ENCODE data around the gene PORCN.

DNA sequence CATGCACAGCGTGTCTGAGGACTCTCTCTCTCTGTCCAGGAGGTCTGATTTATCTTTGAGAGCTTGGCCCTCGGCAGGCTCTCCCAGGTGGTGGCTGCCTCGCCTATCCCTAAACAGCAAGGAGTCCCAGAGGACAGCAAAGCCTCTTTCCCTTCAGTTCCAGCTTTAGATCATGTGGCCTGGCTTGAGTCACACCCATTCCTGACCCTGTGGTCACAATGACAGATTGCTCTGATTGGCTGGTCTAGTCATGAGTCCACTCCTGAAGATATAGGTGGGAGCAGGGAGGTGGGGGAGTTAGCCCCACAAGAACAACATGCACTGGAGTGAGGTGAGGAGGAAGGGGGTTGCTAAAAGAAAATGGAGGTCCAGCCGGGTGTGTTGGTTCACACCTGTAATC is 12.1 kb upstream of the PORCN start:
- TF ChIP-seq, protein P1, sequence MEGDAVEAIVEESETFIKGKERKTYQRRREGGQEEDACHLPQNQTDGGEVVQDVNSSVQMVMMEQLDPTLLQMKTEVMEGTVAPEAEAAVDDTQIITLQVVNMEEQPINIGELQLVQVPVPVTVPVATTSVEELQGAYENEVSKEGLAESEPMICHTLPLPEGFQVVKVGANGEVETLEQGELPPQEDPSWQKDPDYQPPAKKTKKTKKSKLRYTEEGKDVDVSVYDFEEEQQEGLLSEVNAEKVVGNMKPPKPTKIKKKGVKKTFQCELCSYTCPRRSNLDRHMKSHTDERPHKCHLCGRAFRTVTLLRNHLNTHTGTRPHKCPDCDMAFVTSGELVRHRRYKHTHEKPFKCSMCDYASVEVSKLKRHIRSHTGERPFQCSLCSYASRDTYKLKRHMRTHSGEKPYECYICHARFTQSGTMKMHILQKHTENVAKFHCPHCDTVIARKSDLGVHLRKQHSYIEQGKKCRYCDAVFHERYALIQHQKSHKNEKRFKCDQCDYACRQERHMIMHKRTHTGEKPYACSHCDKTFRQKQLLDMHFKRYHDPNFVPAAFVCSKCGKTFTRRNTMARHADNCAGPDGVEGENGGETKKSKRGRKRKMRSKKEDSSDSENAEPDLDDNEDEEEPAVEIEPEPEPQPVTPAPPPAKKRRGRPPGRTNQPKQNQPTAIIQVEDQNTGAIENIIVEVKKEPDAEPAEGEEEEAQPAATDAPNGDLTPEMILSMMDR (IDR thresholded peaks at IDR 0.05), result no peak
- TF ChIP-seq POLR2A (IDR thresholded peaks at IDR 0.05), result no peak
